Measurements from ENCODE around the gene ESPNL.

The ESPNL gene

DNA sequence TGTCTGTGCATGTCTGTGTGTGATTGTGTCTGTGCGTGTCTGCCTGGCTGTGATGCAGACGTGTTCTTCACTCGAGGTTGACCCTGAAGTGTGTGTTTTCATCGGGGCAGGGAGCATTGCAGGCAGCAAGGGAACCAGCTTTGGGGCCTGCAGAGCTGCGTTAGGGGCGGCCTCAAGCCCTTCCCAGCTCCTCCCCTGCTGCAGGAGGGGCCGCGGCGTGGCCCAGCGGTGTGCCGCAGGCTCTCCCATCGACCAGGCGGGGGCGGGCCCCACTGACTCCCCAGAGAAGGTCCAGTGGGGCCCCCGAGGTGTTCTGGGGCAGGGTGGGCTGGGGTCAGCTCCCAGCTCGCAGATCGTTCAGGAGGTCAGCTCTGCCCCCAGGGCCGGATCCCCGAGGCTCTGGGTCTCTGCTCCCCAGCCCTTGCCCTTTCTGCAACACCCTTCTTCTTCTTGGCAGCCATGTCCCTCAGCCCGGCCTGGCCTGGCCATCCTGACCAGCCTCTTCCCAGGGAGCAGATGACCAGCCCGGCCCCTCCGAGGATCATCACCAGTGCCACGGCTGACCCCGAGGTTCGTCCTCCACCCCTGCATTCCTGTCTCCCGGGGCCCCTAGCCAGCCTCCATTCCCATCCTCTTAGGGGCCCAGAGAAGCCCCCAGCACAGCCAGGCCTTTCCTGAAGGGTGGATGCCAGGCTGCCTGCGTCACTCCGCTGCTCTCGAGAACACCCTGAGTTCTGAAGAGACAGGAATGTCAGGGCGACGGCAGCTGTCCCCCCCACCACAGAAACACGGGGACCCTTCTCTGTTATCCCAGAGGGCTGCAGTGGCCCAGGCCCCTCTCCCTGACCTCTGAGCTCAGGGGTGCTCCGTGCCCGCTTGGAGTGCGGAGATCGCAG lies 27.3 kb downstream of the ESPNL start:
- DNase-seq (ENCODE audit: low read depth in 3 of 3, low spot score in 1 of 3): no peak

DNA sequence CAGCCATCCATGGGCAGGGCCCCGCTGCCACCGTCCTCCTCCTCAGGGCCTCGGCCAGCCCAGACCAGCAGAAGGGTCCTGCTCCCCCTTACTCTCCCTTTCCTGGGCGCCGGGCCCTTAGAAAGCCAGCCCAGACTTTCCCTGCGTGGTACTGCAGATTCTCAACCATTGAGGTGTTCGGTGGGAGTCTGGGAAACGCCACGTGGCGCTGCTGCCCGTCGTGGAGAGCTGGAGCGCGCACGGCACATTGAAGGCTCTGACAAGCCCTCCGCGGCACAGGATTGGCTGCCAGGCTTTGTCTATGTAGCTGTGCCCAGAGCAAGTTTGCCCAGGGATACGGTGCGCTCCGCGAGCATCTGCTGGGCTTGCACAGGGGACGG lies 27.9 kb downstream of the ESPNL start:
- no peak for DNase-seq (ENCODE audit: low read depth in 3 of 3, low spot score in 1 of 3)

DNA sequence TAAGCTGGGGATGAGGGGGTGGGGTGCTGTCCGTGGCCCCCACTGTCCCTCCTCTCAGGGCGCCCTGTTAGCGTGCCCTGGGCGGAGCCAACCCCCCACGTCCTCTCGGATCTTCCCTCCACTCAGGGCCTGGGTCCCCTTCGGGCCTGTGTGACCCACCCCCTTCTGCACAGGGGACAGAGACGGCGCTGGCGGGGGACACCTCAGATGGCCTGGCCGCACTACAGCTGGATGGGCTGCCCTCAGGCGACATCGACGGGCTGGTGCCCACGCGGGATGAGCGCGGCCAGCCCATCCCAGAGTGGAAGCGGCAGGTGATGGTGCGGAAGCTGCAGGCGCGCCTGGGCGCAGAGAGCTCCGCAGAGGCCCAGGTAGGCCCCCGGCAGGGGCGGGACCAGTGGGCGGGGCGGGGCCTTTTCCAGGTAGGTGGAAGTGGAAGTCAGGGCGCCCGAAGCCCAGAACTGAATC lies 28.4 kb downstream of the ESPNL start:
- no peak for DNase-seq (ENCODE audit: low read depth in 3 of 3, low spot score in 1 of 3)

DNA sequence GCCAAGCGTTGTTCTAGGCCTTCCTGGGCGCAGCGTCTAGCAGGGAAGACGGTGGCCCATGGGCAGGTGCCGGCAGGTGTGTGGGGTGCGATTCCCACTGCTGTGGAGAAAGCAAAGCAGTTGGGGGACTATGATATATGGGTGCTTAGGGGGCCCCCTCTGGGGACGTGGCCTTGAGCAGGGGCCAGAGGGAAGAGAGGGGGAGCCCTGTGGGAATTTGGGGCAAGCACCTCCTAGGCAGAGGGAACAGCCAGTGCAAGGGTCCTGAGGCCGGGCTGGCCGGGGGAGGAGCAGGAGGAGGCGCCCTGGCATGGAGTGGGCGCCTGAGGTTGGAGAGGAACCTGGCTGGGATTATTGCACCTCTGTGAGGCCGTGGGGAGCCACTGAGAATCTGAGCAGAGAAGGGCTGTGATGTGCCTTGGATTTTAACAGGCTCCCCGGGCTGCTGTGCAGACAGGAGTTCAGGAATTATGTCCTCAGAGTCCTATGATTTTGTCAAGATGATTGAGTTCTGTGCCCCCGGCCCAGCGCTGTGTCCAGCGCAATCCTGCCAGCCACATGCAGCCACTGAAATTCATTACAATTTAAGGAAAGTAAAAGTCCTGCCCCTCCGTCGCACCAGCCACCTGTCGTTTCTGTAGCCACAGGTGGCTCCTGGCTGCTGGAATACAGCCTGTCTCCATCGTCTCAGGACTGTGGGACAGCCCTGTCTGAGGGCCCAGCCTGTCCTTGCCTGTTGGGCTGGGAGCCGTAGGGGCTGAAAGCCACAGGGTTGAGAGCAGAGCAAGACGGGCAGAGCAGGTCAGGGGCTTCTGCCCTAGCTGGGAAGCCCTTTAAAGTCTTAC lies 29.2 kb downstream of the ESPNL start:
- DNase-seq (ENCODE audit: low read depth in 3 of 3, low spot score in 1 of 3): no peak

DNA sequence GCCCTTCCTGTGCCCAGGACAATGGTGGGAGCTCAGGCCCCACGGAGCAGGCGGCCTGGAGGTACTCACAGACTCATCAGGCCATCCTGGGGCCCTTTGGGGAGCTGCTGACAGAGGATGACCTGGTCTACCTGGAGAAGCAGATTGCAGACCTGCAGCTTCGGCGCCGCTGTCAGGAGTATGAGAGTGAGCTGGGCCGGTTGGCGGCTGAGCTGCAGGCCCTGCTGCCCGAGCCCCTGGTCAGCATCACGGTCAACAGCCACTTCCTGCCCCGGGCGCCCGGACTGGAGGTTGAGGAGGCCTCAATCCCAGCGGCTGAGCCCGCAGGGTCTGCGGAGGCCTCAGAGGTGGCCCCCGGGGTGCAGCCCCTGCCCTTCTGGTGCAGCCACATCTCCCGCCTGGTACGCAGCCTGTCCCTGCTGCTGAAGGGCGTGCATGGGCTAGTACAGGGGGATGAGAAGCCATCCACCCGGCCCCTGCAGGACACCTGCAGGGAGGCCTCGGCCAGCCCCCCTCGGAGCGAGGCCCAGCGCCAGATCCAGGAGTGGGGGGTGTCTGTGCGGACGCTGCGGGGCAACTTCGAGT lies 30.1 kb downstream of the ESPNL start:
- DNase-seq (ENCODE audit: low read depth in 3 of 3, low spot score in 1 of 3): no peak

DNA sequence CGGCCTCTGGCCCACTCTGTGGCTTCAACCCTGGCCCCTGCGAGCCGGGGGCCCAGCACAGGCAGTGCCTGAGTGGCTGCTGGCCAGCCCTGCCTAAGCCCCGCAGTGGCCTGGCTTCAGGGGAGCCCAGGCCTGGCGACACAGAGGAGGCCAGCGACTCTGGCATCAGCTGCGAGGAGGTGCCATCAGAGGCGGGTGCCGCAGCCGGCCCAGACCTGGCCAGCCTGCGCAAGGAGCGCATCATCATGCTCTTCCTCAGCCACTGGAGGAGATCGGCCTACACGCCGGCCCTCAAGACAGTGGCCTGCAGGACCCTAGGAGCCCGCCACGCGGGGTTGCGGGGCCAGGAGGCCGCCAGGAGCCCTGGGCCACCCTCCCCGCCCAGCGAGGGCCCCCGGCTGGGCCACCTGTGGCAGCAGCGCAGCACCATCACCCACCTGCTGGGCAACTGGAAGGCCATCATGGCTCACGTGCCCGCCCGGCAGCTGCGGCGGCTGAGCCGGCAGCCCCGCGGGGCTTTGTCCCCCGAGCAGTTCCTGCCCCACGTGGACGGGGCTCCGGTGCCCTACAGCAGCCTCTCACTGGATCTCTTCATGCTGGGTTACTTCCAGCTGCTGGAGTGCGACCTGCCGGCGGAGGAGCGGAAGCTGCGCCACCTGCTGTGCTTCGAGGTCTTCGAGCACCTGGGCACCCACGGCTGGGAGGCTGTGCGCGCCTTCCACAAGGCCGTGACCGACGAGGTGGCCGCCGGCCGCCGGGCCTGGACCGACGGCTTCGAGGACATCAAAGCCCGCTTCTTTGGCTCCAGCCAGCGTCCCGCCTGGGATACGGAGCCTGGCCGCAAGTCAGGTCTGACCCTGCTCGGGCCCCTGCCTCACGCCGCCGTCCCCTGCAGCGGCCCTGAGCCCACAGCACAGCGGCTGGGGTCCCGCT lies 30.8 kb downstream of the ESPNL start:
- DNase-seq (ENCODE audit: low read depth in 3 of 3, low spot score in 1 of 3): no peak

DNA sequence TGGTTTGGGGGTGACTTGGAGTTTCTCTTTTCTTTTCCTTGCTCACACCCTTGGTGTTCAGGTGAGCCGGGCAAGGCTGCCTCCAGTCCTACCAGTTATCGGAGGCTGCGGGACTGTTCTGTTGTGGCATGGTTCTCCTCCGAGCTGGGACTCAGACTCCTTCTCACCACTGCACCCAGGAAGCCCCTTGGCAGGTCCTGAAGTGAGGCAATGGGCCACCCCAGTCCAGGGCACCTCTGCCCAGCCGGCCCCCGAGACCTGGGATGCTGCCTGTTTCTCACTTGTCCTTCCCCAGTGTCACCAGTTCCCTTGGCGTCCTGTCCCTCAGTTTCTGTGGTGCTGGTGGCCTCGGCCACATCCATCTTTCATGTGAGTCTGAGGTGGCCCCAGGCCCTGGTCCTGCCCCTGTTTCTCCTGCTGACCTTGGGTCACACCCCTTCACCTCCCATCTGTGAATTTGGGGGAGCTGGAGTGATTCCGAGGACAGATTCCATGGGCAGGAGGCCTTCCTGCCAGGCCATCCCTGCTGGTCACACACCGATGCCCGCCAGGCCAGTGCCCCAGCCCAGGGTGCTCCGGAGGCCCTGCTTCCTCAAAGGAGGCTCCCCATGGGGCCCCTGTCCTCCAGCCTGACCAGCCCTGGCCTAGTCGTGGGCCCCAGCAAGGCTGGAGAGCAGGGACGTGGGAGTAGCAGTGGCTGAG lies 31.8 kb downstream of the ESPNL start:
- DNase-seq (ENCODE audit: low read depth in 3 of 3, low spot score in 1 of 3): no peak

DNA sequence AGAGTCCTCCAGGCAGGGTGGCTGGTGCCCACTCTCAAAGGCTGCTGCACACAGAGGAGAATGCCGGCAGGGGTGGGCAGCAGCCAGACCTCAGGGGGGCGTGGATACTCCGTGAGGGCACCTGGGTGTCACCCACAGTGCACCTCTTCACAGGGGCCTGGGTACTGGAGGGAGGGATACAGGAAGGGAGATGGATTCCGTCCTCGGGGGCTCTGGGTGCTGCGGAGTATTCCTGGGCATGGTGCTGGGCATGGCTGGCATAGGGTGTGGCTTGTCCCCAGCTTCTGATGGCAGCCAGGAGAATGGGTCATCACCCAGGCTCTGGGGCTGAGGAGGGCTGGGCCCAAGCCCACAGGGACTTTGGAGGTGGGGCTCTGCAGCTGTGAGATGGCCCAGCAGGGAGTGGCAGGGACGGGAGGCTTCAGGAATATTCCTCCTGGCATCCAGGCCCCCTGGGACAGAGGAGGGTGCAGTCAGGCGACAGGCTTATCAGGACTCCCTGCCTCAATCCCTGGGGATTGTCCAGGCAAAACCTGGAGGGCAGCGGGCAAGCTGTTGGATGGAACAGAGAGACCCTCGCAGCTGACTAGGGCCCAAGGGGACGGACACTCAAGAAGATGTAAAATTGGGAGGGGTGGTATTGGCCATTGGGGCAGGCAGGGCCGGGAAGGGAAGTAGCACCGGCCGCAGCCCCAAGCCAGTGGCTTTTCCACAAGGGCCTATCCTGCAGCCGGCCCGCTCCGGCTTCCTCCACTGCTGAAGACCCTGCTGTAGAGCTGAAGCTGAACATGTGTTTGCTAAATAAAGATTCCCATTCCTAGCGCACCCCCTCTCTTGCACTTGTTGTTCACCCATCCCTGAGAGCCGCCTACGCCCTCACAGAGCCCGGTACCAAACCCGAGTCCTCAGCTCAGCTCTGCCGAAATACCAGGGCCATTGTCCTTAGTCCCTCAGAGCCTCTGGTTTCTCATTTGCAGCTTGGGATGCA lies 32.6 kb downstream of the ESPNL start:
- no peak for DNase-seq (ENCODE audit: low read depth in 3 of 3, low spot score in 1 of 3)

DNA sequence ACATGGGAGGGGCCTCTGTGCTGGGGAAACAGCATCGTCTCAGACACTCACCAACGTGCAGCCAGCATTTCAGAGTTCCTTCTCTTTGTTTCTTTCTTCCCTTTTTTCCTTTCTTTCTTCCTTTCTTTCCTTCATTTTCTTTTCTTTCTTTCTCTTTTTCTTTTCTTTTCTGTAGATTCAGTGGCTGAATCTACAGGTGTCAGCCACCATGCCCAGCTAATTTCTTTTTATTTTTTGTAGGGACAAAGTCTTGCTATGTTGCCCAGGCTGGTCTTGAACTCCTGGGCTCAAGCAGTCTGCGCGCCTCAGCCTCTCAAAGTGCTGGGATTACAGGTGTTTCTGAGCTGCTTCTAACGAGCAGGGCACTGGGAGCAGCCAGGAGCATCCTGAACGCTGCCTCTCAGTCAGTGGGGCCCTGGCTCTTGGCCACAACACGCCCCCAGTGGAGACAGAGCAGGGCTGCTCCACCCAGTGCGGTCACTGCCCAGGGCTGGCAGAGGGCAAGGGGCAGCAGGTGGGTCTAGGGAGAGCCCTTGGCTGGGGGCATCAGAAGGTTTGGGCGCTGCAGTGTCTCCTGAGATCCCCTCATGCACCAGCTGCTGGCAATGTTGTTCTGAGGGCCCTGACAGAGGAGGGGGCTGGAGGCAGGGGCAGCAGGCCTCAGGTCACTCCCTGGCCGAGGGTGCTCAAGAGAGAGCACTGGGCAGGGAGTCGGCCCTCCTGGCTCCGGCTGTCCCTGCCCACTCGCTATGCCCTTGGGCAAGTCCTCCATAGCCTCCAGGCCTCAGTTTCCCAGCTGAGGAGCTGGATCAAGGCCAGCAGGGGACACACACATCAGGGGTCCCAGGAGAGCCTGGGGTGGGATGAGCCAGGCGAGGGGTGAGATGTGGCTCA lies 33.6 kb downstream of the ESPNL start:
- no peak for DNase-seq (ENCODE audit: low read depth in 3 of 3, low spot score in 1 of 3)

DNA sequence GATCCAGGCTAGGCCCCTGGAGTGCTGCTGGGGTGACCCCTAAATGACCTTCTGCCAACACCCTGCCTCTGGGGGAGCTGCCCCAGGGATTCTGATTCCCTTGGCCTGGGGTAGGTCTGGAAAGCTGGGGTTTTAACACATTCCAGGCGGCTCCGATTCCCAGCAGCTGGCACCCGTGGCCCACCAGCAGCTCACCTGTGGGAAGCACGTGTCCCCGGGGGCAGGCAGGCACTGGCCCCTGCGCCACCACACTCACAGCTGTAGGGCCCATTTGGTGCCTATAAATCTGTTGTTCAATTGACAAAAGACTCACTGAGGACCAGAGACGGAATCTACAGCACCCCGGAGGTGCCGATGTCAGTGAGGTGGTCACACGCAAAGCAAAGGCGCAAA lies 34.2 kb downstream of the ESPNL start:
- no peak for DNase-seq (ENCODE audit: low read depth in 3 of 3, low spot score in 1 of 3)

DNA sequence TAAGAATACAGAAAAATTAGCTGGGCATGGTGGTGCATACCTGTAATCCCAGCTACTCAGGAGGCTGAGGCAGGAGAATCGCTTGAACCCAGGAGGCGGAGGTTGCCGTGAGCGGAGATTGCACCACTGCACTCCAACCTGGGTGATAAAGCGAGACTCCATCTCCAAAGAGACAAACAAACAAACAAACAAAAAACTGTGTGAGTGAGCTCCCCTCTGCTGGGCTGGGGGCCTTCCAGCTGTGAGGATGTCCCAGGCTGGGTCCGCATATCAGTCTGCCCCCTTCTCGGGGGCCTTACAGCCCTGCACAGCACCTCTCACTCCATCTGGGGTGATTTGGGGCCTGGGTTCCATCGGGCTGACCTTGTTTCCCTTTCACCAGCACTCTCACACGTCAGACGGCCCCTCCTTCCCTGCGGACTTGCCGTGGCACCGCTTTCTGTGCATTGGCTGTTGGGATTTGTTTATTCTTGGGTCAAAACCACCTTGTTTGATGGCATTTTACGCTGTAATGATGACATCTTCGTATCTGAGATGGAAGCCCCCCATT lies 35.5 kb downstream of the ESPNL start:
- DNase-seq (ENCODE audit: low read depth in 3 of 3, low spot score in 1 of 3): no peak

DNA sequence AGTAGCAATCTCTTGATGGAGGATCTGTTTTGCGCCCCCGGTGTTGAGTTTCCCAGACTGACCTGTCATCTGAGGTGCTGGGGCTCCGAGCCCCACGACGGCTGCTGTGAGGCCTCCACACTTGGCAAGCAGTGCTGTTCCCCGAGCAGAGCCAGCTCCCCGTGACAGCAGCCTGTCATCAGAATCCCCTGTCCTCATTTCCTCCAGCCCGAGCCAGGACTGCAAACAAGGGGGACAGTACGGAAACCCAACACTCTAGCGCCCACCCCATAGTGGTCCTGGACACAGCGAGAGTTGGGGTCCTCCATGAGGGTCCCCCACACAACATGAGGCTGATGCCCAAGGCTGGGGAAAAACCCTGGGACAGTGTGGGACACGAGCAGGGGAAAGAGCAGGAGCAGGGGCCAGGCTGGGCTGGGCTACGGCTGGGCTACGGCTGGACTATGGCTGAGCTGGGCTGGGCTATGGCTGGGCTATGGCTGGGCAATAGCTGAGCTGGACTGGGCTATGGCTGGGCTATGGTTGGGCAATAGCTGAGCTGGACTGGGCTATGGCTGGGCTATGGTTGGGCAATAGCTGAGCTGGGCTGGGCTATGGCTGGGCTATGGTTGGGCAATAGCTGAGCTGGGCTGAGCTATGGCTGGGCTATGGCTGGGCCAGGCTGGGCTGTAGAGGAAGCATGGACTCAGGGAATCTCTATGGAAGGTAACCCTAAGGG lies 36.8 kb downstream of the ESPNL start:
- no peak for DNase-seq (ENCODE audit: low read depth in 3 of 3, low spot score in 1 of 3)

DNA sequence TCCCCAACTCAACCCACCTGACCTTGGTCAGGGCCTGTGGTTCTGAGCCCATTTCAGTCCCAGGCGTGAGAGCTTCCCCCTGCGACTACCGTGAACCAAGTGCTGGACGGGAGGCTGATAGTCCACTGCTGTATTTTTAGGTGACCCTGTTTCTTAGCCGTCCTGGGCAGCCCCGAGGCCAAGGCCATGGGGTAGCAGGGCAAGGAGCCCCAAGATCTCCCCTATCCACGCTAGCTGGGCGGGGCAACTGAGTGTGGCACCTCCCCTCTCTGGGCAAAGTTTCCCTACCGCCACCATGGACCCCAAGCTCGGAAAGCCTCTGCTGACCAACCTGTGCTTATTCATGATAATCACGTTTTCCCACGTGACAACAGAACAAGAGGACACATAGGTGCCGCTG lies 37.7 kb downstream of the ESPNL start:
- DNase-seq (ENCODE audit: low read depth in 3 of 3, low spot score in 1 of 3): no peak

DNA sequence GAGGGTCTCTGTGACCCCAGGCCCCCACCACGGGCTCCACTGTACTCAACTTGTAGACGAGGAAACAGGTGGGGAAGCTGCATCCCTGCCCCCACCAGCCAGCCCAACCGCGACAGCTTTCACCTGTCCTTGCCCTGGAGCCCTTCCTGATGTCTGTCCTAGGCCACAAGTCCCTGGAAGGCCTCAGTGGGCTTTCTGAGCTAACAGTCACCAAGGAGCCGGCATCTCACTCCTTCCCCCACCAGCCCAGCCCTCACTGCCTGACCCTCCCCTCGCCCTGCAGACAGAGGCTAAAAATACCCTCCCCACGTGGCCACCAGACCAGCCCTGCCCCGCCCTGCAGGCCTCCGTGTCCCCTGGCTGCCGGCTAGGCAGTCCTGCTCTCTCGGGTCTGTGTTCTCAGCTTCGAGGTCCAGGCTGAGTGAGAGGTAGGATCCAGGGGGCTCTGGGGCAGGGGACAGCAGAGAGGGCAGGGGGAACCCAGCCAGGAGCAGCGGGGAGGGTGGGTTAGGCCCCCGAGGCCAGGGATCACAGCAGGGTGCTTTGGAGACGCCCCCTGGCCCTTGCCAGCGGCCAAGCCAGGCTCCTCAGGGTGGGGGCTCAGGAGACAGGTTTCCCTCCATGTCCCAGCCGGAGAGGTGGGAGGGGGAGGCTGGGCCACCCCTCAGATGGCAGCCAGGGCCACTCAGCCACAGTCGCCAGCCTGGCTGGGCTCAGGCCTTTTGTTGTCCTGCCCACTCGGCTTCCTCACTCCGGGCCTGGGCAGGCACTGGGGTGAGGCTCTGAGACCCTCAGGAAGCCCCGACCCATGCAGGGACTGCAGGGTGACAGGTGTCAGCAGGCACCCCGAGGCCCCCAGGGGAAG lies 38.4 kb downstream of the ESPNL start, which contains the start of gene KLHL30:
Gene KLHL30, plus strand, starts transcription at position 338 of the 865 bp plus-strand sequence. CDS start 2,087 bp downstream, outside the sequence.
- DNase-seq (ENCODE audit: low read depth in 3 of 3, low spot score in 1 of 3): no peak

DNA sequence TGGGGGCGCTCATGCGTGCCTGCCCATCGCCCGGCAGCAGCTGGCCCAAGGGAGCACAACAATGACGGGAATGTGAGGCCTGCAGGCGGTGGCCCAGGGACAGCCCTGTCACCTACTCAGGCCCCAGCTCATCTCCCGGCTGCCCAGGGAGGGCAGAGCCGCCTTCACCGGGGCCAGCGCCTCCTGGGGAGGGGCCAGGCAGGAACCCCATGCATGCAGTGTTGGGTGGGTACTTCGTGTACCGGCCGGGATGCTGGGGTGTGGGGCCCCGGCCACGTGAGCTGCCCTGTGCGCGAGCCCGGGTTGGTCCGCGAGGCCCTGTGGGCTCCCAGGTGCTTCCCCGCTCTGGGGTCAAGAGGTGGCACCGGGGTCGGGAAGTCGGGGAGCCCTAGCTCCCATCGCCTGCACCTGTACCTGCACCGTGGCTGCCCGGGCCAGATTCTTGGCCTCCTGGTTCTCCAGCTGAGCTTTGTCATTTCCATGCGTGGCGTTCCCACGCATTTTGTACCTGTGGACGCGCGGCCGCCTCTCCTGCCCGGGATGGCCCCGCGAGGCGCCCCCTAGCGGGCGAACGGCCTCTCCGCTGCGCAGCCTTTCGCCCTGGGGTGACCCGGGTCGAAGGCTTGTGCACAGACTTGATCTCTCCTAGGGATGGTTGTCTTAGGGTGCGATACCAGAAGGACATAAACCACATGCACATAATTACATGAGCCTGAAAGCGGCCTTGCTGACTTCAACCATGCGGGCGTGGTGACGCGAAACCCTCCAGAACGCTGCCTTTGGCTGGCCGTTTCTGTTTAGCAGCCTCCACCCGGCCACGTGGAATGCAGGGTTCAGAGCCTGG lies 39.3 kb downstream of the ESPNL start:
- peak in 1 of 3 donors; percentile 14 for DNase-seq (ENCODE audit: low read depth in 3 of 3, low spot score in 1 of 3)
